NAMALWA (cell line): Measurements from ENCODE around the gene DCLK1.

Experiments used
- DNase-seq: peaks from one replicate; pipeline ENCODE4 v3.0.0-alpha.2; 2015; ENCODE audit warnings: low spot score

Gene DCLK1

GRCh38 chr13:36131222-36131930, at the start of gene DCLK1:
Gene DCLK1, minus strand, starts transcription at chr13:36131382.
- DNase-seq = no peak

- DNase-seq = no peak
Observed at GRCh38 chr13:36175621-36176020, 44.4 kb upstream of the DCLK1 start.

GRCh38 chr13:36174923-36175322, 43.7 kb upstream of the DCLK1 start:
- no peak for DNase-seq

- DNase-seq = no peak
Observed at GRCh38 chr13:36173571-36174322, 42.6 kb upstream of the DCLK1 start.

GRCh38 chr13:36166046-36166445, 34.9 kb upstream of the DCLK1 start:
- DNase-seq = no peak

GRCh38 chr13:36163809-36164308, 32.7 kb upstream of the DCLK1 start:
- DNase-seq = no peak

- no peak for DNase-seq
Observed at GRCh38 chr13:36163286-36163685, 32.1 kb upstream of the DCLK1 start.

GRCh38 chr13:36160297-36160696, 29.1 kb upstream of the DCLK1 start:
- no peak for DNase-seq

GRCh38 chr13:36158611-36159010, 27.4 kb upstream of the DCLK1 start:
- DNase-seq = no peak

GRCh38 chr13:36157480-36157879, 26.3 kb upstream of the DCLK1 start:
- no peak for DNase-seq

GRCh38 chr13:36154567-36155291, 23.5 kb upstream of the DCLK1 start:
- DNase-seq = no peak

- no peak for DNase-seq
Observed at GRCh38 chr13:36151591-36151990, 20.4 kb upstream of the DCLK1 start.

GRCh38 chr13:36148446-36148845, 17.3 kb upstream of the DCLK1 start:
- DNase-seq = no peak

GRCh38 chr13:36147330-36147729, 16.1 kb upstream of the DCLK1 start:
- no peak for DNase-seq

- DNase-seq = no peak
Observed at GRCh38 chr13:36146511-36147269, 15.5 kb upstream of the DCLK1 start.

- DNase-seq = no peak
Observed at GRCh38 chr13:36143738-36144137, 12.6 kb upstream of the DCLK1 start.

GRCh38 chr13:36142735-36143134, 11.6 kb upstream of the DCLK1 start:
- no peak for DNase-seq

- no peak for DNase-seq
Observed at GRCh38 chr13:36135876-36136275, 4.7 kb upstream of the DCLK1 start.

- DNase-seq = no peak
Observed at GRCh38 chr13:36134632-36135031, 3.5 kb upstream of the DCLK1 start.

GRCh38 chr13:36133950-36134626, 2.9 kb upstream of the DCLK1 start:
- no peak for DNase-seq

- no peak for DNase-seq
Observed at GRCh38 chr13:36132376-36132775, 1.2 kb upstream of the DCLK1 start.

- no peak for DNase-seq
Observed at GRCh38 chr13:36131931-36132297, 732 bp upstream of the DCLK1 start.
